IPS-18c (cell line): ENCODE results near the gene MYADML2.

Experiments used
- H3K4me3 ChIP-seq: 2 replicates; pipeline ENCODE4 v1.7.0; 2013; ENCODE audit warnings: low read depth, mild to moderate bottlenecking, low read length, moderate library complexity; ENCODE audit not compliant: insufficient read depth
- H3K9me3 ChIP-seq: one replicate; pipeline ENCODE4 v1.6.1; 2013; ENCODE audit warnings: mild to moderate bottlenecking, low read length, moderate library complexity; ENCODE audit not compliant: control insufficient read depth, insufficient read depth

MYADML2 gene

GRCh38 chr17:81951785-81952684 lies 5.0 kb upstream of the MYADML2 start:
- Histone ChIP-seq H3K9me3 (peaks cover 2% of the 10 kb centered on the region), H3K4me3 (no peak overlapping the region)

- H3K9me3 ChIP-seq: peaks cover 2% of the 10 kb centered on the region
- no peak overlapping the region for H3K4me3 ChIP-seq
These were observed 3.5 kb upstream of the MYADML2 start for GRCh38 chr17:81950501-81950900.

GRCh38 chr17:81948635-81949378 lies 1.8 kb upstream of the MYADML2 start:
- H3K4me3 ChIP-seq: no peak overlapping the region

GRCh38 chr17:81944858-81945257 lies 2.2 kb downstream of the MYADML2 start:
- no peak overlapping the region for H3K4me3 ChIP-seq
- no peaks in the 10 kb centered on the region for H3K9me3 ChIP-seq

More at GRCh38 chr17:81948635-81949378, 1.8 kb upstream of the MYADML2 start:
- peaks cover 2% of the 10 kb centered on the region for H3K9me3 ChIP-seq

- Histone ChIP-seq H3K9me3 (no peaks in the 10 kb centered on the region), H3K4me3 (0 out of 2 replicates have a peak overlapping the region, but pooled peaks have one; percentile 9)
These were observed 4.9 kb downstream of the MYADML2 start for GRCh38 chr17:81942167-81942553.

GRCh38 chr17:81941484-81942166 lies 5.4 kb downstream of the MYADML2 start:
- H3K4me3 ChIP-seq: 0 out of 2 replicates have a peak overlapping the region, but pooled peaks have one; percentile 9

GRCh38 chr17:81940538-81941483 lies 6.2 kb downstream of the MYADML2 start:
- Histone ChIP-seq H3K9me3 (no peaks in the 10 kb centered on the region), H3K4me3 (no peak overlapping the region)

More at GRCh38 chr17:81941484-81942166, 5.4 kb downstream of the MYADML2 start:
- H3K9me3 ChIP-seq: no peaks in the 10 kb centered on the region

- Histone ChIP-seq H3K4me3 (no peak overlapping the region), H3K9me3 (no peaks in the 10 kb centered on the region)
These were observed 7.1 kb downstream of the MYADML2 start for GRCh38 chr17:81939881-81940385.

- H3K9me3 ChIP-seq: no peaks in the 10 kb centered on the region
- no peak overlapping the region for H3K4me3 ChIP-seq
These were observed 7.8 kb downstream of the MYADML2 start for GRCh38 chr17:81939218-81939617.

GRCh38 chr17:81935709-81936084 lies 11.3 kb downstream of the MYADML2 start:
- Histone ChIP-seq H3K4me3 (no peak overlapping the region), H3K9me3 (no peaks in the 10 kb centered on the region)

- no peak overlapping the region for H3K4me3 ChIP-seq
- H3K9me3 ChIP-seq: no peaks in the 10 kb centered on the region
These were observed 12.0 kb downstream of the MYADML2 start for GRCh38 chr17:81934850-81935708.

- Histone ChIP-seq H3K4me3 (no peak overlapping the region), H3K9me3 (no peaks in the 10 kb centered on the region)
These were observed 12.8 kb downstream of the MYADML2 start for GRCh38 chr17:81934098-81934757.

GRCh38 chr17:81933178-81933699 lies 13.8 kb downstream of the MYADML2 start:
- H3K9me3 ChIP-seq: no peaks in the 10 kb centered on the region
- no peak overlapping the region for H3K4me3 ChIP-seq

- H3K9me3 ChIP-seq: no peaks in the 10 kb centered on the region
- H3K4me3 ChIP-seq: no peak overlapping the region
These were observed 14.6 kb downstream of the MYADML2 start for GRCh38 chr17:81932333-81932983.
